Measurements from ENCODE around the gene BMS1. TPM values are rescaled to one million over a fixed set of nuclear protein-coding genes. Genes with fewer than 3 reads are reported as not detected.

The BMS1 gene
- total RNA-seq, 1 experiment from 2014 or later, result 25.9 TPM

GRCh38 chr10:42768581-42769152 lies 13.9 kb upstream of the BMS1 start:
- no peak overlapping the region for H3K27ac Mint-ChIP-seq (ENCODE audit: unreplicated experiment)
- TF ChIP-seq CTCF (IDR thresholded peaks at IDR 0.05; ENCODE audit: unreplicated experiment), result no peak
- CTCF ChIA-PET, result no interaction called here
- no TSS peak for BruUV-seq (replicated peaks)
- no peaks in the 10 kb centered on the region for H3K27me3 Mint-ChIP-seq (ENCODE audit: unreplicated experiment)
- peaks cover 7% of the 10 kb centered on the region for H3K36me3 Mint-ChIP-seq (ENCODE audit: insufficient read depth, unreplicated experiment)
- no peaks in the 10 kb centered on the region for H3K4me1 Mint-ChIP-seq (ENCODE audit: low read depth, unreplicated experiment)
- DNase-seq, result no peak
- peaks cover 7% of the 10 kb centered on the region for H3K9me3 Mint-ChIP-seq (ENCODE audit: low read depth, unreplicated experiment)
- no peak overlapping the region for H3K4me3 Mint-ChIP-seq (ENCODE audit: low read depth, unreplicated experiment)
- intact Hi-C loops (cut with micrococcal nuclease; ENCODE audit: unreplicated experiment), result no loop called here

DNA sequence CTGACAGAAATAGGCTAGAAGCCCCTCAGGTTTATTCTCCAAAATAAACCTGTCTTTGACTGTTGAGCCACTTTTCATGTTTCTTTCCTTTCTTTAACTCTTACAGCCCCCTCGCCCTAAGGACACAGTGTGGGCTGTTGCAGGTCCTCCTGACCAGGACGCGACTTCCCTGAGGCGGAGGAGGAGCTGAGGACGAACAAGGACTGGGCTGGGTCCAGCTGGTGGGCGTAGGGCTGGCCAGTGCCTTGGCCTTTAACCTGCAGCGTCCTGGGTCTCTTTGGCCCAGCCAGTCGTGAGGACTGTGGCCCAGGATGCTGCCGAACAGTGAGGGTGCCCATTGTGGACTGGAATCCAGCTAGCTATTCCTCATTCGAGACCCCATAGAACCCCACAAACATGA lies 13.4 kb upstream of the BMS1 start:
- Mint-ChIP-seq H3K4me3 (ENCODE audit: low read depth, unreplicated experiment) (no peak overlapping the region), H3K4me1 (ENCODE audit: low read depth, unreplicated experiment) (no peaks in the 10 kb centered on the region), H3K27ac (ENCODE audit: unreplicated experiment) (no peak overlapping the region), H3K36me3 (ENCODE audit: insufficient read depth, unreplicated experiment) (peaks cover 7% of the 10 kb centered on the region), H3K9me3 (ENCODE audit: low read depth, unreplicated experiment) (peaks cover 7% of the 10 kb centered on the region), H3K27me3 (ENCODE audit: unreplicated experiment) (no peaks in the 10 kb centered on the region)
- intact Hi-C loops (cut with micrococcal nuclease; ENCODE audit: unreplicated experiment), result no loop called here
- CTCF ChIA-PET, result no interaction called here
- no peak for TF ChIP-seq CTCF (IDR thresholded peaks at IDR 0.05; ENCODE audit: unreplicated experiment)
- BruUV-seq (replicated peaks), result no TSS peak
- no peak for DNase-seq

DNA sequence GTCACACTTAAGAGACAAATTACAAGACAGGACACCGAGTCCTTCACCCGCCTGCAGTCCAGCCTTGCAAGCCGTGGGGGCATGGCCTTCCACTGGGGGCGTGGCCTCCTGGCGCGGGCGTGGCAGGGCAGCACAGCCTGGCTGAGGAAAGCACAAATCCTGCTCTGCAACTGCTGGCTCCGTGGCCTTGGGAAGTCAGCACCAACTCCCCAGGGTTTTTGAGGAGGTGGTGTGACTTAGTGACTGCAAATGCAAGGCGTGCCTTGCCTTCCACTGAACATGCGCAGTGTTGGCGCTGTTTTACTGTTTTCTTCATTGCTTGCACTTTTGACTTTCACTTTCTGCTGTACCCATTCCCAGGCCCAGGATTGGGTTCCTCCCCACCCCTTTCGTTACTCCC lies 12.9 kb upstream of the BMS1 start:
- Mint-ChIP-seq H3K4me1 (ENCODE audit: low read depth, unreplicated experiment) (no peaks in the 10 kb centered on the region), H3K9me3 (ENCODE audit: low read depth, unreplicated experiment) (peaks cover 7% of the 10 kb centered on the region), H3K27ac (ENCODE audit: unreplicated experiment) (no peak overlapping the region), H3K27me3 (ENCODE audit: unreplicated experiment) (no peaks in the 10 kb centered on the region), H3K36me3 (ENCODE audit: insufficient read depth, unreplicated experiment) (peaks cover 7% of the 10 kb centered on the region), H3K4me3 (ENCODE audit: low read depth, unreplicated experiment) (peak overlapping the region; percentile 10)
- no peak for TF ChIP-seq CTCF (IDR thresholded peaks at IDR 0.05; ENCODE audit: unreplicated experiment)
- no TSS peak for BruUV-seq (replicated peaks)
- CTCF ChIA-PET, result no interaction called here
- peak; percentile 57 for DNase-seq
- intact Hi-C loops (cut with micrococcal nuclease; ENCODE audit: unreplicated experiment), result no loop called here

- BruUV-seq (replicated peaks), result no TSS peak
- Mint-ChIP-seq H3K9me3 (ENCODE audit: low read depth, unreplicated experiment) (peaks cover 2% of the 10 kb centered on the region), H3K36me3 (ENCODE audit: insufficient read depth, unreplicated experiment) (peaks cover 8% of the 10 kb centered on the region), H3K4me3 (ENCODE audit: low read depth, unreplicated experiment) (no peak overlapping the region), H3K27ac (ENCODE audit: unreplicated experiment) (no peak overlapping the region), H3K4me1 (ENCODE audit: low read depth, unreplicated experiment) (no peaks in the 10 kb centered on the region), H3K27me3 (ENCODE audit: unreplicated experiment) (peaks cover 31% of the 10 kb centered on the region)
- CTCF ChIA-PET, result no interaction called here
- no peak for DNase-seq
- intact Hi-C loops (cut with micrococcal nuclease; ENCODE audit: unreplicated experiment), result no loop called here
- no peak for TF ChIP-seq CTCF (IDR thresholded peaks at IDR 0.05; ENCODE audit: unreplicated experiment)
Measured at GRCh38 chr10:42776681-42777080, 5.9 kb upstream of the BMS1 start.
